ENCODE measurements around the gene PPP1R14C.

DNA sequence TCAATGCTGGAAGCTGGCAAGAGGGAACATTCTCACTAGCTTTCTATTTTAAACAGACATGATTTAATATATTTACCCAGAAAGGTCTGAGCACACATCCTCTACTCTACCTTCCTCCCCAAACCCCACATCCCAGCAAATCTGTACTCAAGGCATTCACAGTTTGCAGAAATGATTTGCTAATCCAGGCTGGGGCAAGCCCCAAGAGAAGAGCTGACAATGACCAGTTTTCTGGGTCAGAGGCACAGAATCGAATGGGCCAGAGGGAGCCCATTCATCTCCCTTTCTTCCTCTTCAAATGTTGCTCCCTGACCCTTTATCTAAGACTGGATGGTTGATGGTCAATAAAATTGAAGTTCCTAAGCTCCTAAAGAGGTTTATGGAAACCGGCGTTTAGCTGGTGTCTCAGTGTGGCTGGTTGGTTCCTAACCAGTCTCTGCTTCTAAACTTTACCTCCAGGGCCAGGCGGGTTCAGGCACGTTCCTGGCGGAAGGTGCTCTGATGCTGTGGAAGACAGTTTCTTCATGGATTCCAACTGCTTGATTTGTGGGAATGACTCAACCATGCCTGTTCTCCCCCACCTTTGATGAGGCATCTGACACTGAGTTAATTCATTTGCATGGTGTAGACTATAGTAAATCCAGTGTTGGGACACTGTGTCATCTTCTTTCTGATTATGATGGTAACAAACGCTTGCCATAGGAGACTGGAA is 129.6 kb downstream of the PPP1R14C start:
- TF ChIP-seq, protein P1, sequence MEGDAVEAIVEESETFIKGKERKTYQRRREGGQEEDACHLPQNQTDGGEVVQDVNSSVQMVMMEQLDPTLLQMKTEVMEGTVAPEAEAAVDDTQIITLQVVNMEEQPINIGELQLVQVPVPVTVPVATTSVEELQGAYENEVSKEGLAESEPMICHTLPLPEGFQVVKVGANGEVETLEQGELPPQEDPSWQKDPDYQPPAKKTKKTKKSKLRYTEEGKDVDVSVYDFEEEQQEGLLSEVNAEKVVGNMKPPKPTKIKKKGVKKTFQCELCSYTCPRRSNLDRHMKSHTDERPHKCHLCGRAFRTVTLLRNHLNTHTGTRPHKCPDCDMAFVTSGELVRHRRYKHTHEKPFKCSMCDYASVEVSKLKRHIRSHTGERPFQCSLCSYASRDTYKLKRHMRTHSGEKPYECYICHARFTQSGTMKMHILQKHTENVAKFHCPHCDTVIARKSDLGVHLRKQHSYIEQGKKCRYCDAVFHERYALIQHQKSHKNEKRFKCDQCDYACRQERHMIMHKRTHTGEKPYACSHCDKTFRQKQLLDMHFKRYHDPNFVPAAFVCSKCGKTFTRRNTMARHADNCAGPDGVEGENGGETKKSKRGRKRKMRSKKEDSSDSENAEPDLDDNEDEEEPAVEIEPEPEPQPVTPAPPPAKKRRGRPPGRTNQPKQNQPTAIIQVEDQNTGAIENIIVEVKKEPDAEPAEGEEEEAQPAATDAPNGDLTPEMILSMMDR (IDR thresholded peaks at IDR 0.05) = no peak
- TF ChIP-seq POLR2A (IDR thresholded peaks at IDR 0.05) = no peak

All from body of pancreas (tissue), 4 donors.